GM12878 (cell line): ENCODE data around the gene FYTTD1. TPM values are rescaled to one million over a fixed set of nuclear protein-coding genes. Genes with fewer than 3 reads are reported as not detected.
A peak's percentile ranks its signal among the peaks of the same experiment; 100 is the strongest.

Source experiments
- BMI1 ChIP-seq: fragments of 450-650 bp; IDR thresholded peaks from 2 replicates; pipeline ENCODE4 v1.6.1; 2016; ENCODE audit warnings: mild to moderate bottlenecking, moderate library complexity, borderline replicate concordance
- CBFB ChIP-seq: IDR thresholded peaks from 2 replicates; pipeline ENCODE4 v1.6.1; 2016; ENCODE audit warnings: antibody characterized with exemption, low read depth
- E2F4 ChIP-seq: IDR thresholded peaks from 2 replicates; pipeline ENCODE4 v1.6.1; 2012; ENCODE audit warnings: low read depth, low read length, improper control_type of control experiment
- EED ChIP-seq: sonication (generic); IDR thresholded peaks from 2 replicates; pipeline ENCODE4 v1.6.1; 2016; ENCODE audit warnings: antibody characterized with exemption, low read depth
- EP300 ChIP-seq, 2 experiments: fragments of 150-350 bp in 1 of 2; IDR thresholded peaks; 2 replicates each; pipeline ENCODE4 v1.6.1; 2011 to 2012; ENCODE audit warnings: low read depth in 2 of 2, low read length in 2 of 2, borderline replicate concordance in 1 of 2, improper control_type of control experiment in 1 of 2, inconsistent platforms in 1 of 2; ENCODE audit not compliant: control insufficient read depth in 1 of 2
- FOXK2 ChIP-seq: fragments of 450-650 bp; IDR thresholded peaks from 2 replicates; pipeline ENCODE4 v1.6.1; 2017; ENCODE audit warnings: mild to moderate bottlenecking, moderate library complexity
- GABPA ChIP-seq: IDR thresholded peaks from 2 replicates; pipeline ENCODE4 v1.6.1; 2014; ENCODE audit warnings: antibody characterized with exemption, low read depth, mild to moderate bottlenecking, inconsistent platforms
- HDAC2 ChIP-seq: fragments of 200-600 bp; sonication (generic); IDR thresholded peaks from 2 replicates; pipeline ENCODE4 v1.6.1; 2017
- HDGF ChIP-seq: fragments of 450-650 bp; IDR thresholded peaks from 2 replicates; pipeline ENCODE4 v1.6.1; 2016; ENCODE audit warnings: antibody characterized with exemption
- IKZF2 ChIP-seq, 2 experiments: fragments of 450-650 bp; IDR thresholded peaks; 2 replicates each; pipeline ENCODE4 v1.6.1; 2017; ENCODE audit warnings: mild to moderate bottlenecking in 2 of 2, moderate library complexity in 2 of 2
- IRF4 ChIP-seq: IDR thresholded peaks from 2 replicates; pipeline ENCODE4 v1.6.1; 2011; ENCODE audit warnings: low read depth, low read length
- IRF5 ChIP-seq: fragments of 450-650 bp; IDR thresholded peaks from 2 replicates; pipeline ENCODE4 v1.6.1; 2017; ENCODE audit warnings: borderline replicate concordance
- LARP7 ChIP-seq: fragments of 450-650 bp; IDR thresholded peaks from 2 replicates; pipeline ENCODE4 v1.6.1; 2017; ENCODE audit warnings: mild to moderate bottlenecking
- MEF2A ChIP-seq: IDR thresholded peaks from 2 replicates; pipeline ENCODE4 v1.6.1; 2011; ENCODE audit warnings: low read depth, mild to moderate bottlenecking, low read length, moderate library complexity; ENCODE audit not compliant: insufficient read depth
- MTA2 ChIP-seq: fragments of 450-650 bp; IDR thresholded peaks from 2 replicates; pipeline ENCODE4 v1.6.1; 2016; ENCODE audit warnings: low read depth, mild to moderate bottlenecking, moderate library complexity
- MTA3 ChIP-seq: IDR thresholded peaks from 2 replicates; pipeline ENCODE4 v1.6.1; 2012; ENCODE audit warnings: low read length, inconsistent platforms, borderline replicate concordance
- NBN ChIP-seq: fragments of 450-650 bp; IDR thresholded peaks from 2 replicates; pipeline ENCODE4 v1.6.1; 2016
- NR2C2 ChIP-seq: IDR thresholded peaks from 2 replicates; pipeline ENCODE4 v1.6.1; 2011; ENCODE audit warnings: borderline replicate concordance, low read depth; ENCODE audit not compliant: control insufficient read depth, insufficient read length
- SP1 ChIP-seq: IDR thresholded peaks from one replicate; pipeline ENCODE4 v1.6.1; 2011; ENCODE audit warnings: low read depth, low read length
- SPI1 ChIP-seq: IDR thresholded peaks from 2 replicates; pipeline ENCODE4 v1.6.1; 2011; ENCODE audit warnings: low read depth, mild to moderate bottlenecking, low read length, moderate library complexity, borderline replicate concordance; ENCODE audit not compliant: insufficient read depth
- YY1 ChIP-seq: IDR thresholded peaks from 2 replicates; pipeline ENCODE4 v1.6.1; 2011; ENCODE audit warnings: low read depth, mild to moderate bottlenecking, low read length
- ZNF24 ChIP-seq: fragments of 450-650 bp; IDR thresholded peaks from 2 replicates; pipeline ENCODE4 v1.6.1; 2017; ENCODE audit warnings: antibody characterized with exemption, mild to moderate bottlenecking
- ZSCAN29 ChIP-seq: fragments of 450-650 bp; IDR thresholded peaks from 2 replicates; pipeline ENCODE4 v1.6.1; 2017; ENCODE audit warnings: mild to moderate bottlenecking, moderate library complexity
- polyA plus RNA-seq, 11 experiments: library from polyadenylated mRNA; depleted of rRNA in 4 of 11; unstranded in 6 of 11; stranded (reverse) in 5 of 11; fragments of >200 nt; fragmentation: Nextera tagmentation in 4 of 11; fragmentation: Illumina TruSeq in 1 of 11; extraction: Ambion mirVana in 4 of 11; extraction: Trizol in 1 of 11; gene quantifications; 1 replicate in 1 of 11; 2 replicates in 10 of 11; pipeline versions ENCODE4 v1.2.1 to v1.2.3, GENCODE V29; 2011 to 2016; ENCODE audit warnings: inconsistent platforms in 2 of 11, missing spikeins in 2 of 11, low read depth in 1 of 11
- total RNA-seq, 4 experiments: library from RNA; depleted of rRNA in 3 of 4; stranded (reverse); fragments of >200 nt in 3 of 4; fragmentation: Illumina TruSeq in 1 of 4; extraction: Trizol in 1 of 4; gene quantifications; 2 replicates each; pipeline versions ENCODE4 v1.2.1 to v1.2.3, GENCODE V29; 2013 to 2021
- TF ChIP-seq, protein P1 (sequence below): fragments of 450-650 bp; IDR thresholded peaks from 2 replicates; pipeline ENCODE4 v1.6.1; 2017; ENCODE audit warnings: mild to moderate bottlenecking, moderate library complexity
- TF ChIP-seq, protein P2 (sequence below): IDR thresholded peaks from 2 replicates; pipeline ENCODE4 v1.6.1; 2011; ENCODE audit warnings: low read depth, mild to moderate bottlenecking, low read length, moderate library complexity, borderline replicate concordance; ENCODE audit errors: extremely low read depth

The FYTTD1 gene
- total and polyA plus RNA-seq, 10 of the 15 experiments (the other 5 are each of a cell fraction or from before 2014, with no cell fraction given) = 25.5 to 101 (median 59.4) TPM

- peak; percentile 46; the same call in 1 of the 2 replicates for TF ChIP-seq CBFB
- no peak for TF ChIP-seq NR2C2
- TF ChIP-seq FOXK2 = no peak
- 0 out of 4 replicates have a peak, but pooled peaks of 1 of the 2 experiments have one; percentile 20 for TF ChIP-seq EP300 (IDR thresholded peaks at IDR 0.05; ENCODE audit: borderline replicate concordance in 1 of 2, control insufficient read depth in 1 of 2, low read depth in 2 of 2, low read length in 2 of 2)
- no peak for TF ChIP-seq MEF2A
- 0 out of 2 replicates have a peak, but pooled peaks have one; percentile 15 for TF ChIP-seq EED
- peak; percentile 44; the same call in 1 of the 2 replicates for TF ChIP-seq IRF5
- TF ChIP-seq GABPA = no peak
- no peak for TF ChIP-seq IRF4
- TF ChIP-seq E2F4 = no peak
- TF ChIP-seq, protein P1, sequence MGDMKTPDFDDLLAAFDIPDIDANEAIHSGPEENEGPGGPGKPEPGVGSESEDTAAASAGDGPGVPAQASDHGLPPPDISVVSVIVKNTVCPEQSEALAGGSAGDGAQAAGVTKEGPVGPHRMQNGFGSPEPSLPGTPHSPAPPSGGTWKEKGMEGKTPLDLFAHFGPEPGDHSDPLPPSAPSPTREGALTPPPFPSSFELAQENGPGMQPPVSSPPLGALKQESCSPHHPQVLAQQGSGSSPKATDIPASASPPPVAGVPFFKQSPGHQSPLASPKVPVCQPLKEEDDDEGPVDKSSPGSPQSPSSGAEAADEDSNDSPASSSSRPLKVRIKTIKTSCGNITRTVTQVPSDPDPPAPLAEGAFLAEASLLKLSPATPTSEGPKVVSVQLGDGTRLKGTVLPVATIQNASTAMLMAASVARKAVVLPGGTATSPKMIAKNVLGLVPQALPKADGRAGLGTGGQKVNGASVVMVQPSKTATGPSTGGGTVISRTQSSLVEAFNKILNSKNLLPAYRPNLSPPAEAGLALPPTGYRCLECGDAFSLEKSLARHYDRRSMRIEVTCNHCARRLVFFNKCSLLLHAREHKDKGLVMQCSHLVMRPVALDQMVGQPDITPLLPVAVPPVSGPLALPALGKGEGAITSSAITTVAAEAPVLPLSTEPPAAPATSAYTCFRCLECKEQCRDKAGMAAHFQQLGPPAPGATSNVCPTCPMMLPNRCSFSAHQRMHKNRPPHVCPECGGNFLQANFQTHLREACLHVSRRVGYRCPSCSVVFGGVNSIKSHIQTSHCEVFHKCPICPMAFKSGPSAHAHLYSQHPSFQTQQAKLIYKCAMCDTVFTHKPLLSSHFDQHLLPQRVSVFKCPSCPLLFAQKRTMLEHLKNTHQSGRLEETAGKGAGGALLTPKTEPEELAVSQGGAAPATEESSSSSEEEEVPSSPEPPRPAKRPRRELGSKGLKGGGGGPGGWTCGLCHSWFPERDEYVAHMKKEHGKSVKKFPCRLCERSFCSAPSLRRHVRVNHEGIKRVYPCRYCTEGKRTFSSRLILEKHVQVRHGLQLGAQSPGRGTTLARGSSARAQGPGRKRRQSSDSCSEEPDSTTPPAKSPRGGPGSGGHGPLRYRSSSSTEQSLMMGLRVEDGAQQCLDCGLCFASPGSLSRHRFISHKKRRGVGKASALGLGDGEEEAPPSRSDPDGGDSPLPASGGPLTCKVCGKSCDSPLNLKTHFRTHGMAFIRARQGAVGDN = no peak
- TF ChIP-seq ZSCAN29 = no peak
- TF ChIP-seq BMI1 = no peak
- 0 out of 2 replicates have a peak, but pooled peaks have one; percentile 13 for TF ChIP-seq NBN
- peak; percentile 52; the same call in 1 of the 2 replicates for TF ChIP-seq MTA2
- TF ChIP-seq ZNF24 = no peak
- peak; percentile 68; the same call in 1 of the 2 replicates for TF ChIP-seq MTA3
- peak; percentile 61 to 63; a peak in 3 of 4 replicates for TF ChIP-seq IKZF2 (IDR thresholded peaks at IDR 0.05)
- TF ChIP-seq YY1 = 0 out of 2 replicates have a peak, but pooled peaks have one; percentile 28
- TF ChIP-seq SP1 = no peak
- no peak for TF ChIP-seq LARP7
- TF ChIP-seq, protein P2, sequence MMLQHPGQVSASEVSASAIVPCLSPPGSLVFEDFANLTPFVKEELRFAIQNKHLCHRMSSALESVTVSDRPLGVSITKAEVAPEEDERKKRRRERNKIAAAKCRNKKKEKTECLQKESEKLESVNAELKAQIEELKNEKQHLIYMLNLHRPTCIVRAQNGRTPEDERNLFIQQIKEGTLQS = no peak
- peak; percentile 35; the same call in 1 of the 2 replicates for TF ChIP-seq SPI1
- TF ChIP-seq HDAC2 = no peak
- 0 out of 2 replicates have a peak, but pooled peaks have one; percentile 42 for TF ChIP-seq HDGF
These were observed 40.5 kb upstream of the FYTTD1 start (continued) for GRCh38 chr3:197709135-197709534.
